GM19395 (cell line): Measurements from ENCODE around the gene OR8D1.

Experiments used
- ATAC-seq: cut with Tn5 transposase; IDR thresholded peaks from one replicate; pipeline ENCODE4 v1.9.1; 2021; ENCODE audit warnings: mild to moderate bottlenecking, moderate library complexity; ENCODE audit not compliant: unreplicated experiment

OR8D1 gene

DNA sequence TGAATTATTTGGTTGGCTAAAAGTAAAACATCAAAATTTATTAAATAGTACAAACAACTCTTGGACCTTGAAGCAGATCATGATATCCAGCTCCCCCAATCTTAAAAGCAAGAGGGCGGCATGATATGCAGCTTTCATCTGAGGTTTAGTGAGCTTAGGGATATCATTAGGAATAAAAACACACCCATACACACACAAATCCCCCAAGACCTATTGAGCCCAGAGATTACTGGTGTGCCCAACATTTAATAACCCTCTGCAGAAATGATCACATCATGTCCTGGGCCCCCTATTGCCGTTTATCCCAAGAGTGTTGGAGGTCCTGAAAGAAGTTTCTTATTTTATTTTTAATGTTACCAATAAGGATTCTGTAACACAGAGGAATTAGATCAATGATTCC lies at the start of gene OR8D1:
Gene OR8D1, minus strand, starts transcription at position 101 of the 400 bp plus-strand sequence. CDS start 3,183 bp downstream, outside the sequence.
- ATAC-seq, result no peak

DNA sequence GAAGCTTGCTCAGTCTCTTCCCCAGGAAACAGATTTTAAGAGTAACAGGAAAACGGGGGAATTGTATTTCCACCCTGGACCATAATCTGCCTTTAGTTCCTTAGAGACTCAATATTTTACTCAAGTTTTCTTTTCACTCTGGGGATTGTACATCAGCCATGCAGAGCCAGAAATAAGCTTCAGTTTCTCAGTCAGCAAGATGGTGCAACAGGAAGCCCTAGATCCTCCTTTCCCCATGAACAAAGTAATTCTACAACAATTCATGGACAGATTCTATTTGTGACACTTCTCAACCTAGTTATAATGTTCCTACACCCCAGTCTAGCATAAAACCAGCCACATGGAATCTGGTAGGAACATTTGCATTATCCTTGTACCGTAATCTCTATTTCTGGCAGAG lies 45.8 kb upstream of the OR8D1 start:
- no peak for ATAC-seq

DNA sequence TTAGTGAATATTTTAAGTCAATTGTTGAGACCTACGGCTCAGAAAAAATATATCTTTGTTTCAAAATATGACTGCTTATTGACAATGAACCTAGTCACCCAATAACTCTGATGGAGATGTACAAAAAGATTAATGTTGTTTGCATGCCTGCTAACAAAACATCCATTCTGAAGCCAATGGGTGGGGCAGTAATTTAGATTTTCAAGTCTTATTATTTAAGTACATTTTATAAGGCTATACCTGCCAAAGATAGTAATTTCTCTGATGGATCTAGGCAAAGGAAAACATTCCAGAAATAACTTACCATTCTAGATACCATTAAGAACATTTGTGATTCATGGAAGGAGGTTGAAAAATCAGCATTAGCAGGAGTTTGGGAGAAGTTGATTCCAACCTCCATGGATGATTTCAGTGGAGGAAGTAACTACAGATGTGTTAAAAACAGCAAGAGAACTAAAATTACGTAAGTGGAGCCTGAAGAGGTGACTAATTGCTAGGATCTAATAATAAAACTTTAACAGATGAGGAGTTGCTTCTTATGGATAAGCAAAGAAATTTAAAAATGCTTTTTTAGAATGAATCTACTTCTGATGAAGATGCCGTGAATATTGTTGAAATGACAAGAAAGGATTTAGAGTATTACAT lies 32.7 kb upstream of the OR8D1 start:
- no peak for ATAC-seq

DNA sequence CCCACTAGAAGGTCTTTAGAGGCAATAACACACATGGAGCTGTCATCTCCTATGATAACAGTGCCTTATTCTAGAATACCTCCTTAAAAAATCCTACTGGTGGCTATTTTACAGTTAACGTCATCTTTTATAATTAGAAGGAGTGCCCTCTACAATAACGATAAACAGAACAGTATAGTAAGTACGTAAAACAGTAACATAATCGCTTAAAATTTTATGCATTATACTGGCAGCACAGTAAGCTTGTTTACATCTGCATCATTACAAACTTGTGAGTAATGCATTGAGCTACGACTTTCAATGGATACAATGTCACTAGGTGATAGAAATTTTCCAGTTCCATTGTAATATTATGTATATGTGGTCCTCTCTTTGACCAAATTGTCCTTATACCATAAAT lies 30.6 kb upstream of the OR8D1 start:
- no peak for ATAC-seq

DNA sequence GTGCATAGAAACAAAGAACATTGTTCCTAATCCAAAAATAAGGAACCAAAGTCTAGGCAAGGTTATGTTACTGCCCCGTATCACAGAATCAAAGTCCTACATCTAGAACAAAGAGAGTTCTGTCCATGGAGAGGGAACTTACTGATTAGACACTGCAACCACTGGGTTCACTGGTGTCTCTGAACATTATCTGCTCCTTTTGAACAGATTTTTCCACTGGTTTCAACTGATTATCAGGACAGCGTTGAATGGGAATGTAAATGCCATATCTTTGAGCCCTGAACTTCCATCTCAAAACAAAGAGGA lies 26.3 kb upstream of the OR8D1 start:
- no peak for ATAC-seq

DNA sequence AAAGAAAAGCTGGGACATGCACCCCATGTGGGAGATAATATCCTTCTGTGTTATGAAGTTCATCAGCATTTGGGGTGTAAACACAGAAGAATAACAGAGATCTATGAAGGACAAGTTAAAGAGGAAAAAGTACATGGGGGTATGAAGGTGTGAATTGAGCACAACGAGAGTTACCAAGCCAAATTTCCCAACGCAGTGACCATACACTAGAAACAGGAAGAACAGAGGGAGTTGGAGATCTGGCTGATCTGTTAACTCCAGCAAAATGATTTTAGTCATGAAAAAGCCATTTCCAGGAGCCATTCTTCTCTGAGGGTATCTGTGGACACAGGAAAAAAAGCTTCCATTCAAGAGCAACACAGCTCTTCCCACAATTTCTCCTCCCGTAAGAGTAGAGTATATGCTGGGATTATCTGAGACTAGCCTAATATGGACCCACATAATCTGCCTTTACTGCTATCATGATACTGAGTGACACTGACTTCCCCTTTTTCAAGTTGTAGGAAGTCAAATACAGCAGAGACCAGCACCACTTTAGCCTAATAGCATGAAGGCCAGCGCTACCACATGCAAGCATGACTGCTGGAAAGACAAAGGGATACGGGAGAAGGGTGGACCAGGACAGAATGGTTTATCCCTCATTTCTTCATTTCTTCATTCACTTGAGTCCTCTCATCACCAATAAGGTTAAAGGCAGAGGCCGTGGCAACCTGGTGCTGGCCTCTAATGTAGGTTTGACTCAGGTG lies 25.8 kb upstream of the OR8D1 start:
- ATAC-seq, result no peak

DNA sequence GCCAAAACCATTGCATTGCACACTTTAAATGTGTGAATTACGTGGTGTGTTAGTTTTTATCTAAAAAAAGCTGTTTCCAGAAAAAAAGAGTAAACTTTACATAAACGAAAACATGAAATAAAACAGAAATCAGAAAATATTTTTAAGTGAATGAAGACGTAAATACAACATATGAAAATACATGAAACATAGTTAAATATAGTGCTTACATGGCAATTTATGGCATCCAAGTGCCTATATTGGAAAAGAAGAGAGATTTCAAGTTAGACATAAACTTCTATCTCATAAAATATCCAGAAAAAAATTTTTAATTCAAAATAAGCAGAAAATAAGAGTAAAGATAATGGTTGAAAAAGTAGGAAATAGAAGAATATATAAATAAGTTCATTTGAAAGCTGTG lies 18.1 kb upstream of the OR8D1 start:
- ATAC-seq, result no peak

DNA sequence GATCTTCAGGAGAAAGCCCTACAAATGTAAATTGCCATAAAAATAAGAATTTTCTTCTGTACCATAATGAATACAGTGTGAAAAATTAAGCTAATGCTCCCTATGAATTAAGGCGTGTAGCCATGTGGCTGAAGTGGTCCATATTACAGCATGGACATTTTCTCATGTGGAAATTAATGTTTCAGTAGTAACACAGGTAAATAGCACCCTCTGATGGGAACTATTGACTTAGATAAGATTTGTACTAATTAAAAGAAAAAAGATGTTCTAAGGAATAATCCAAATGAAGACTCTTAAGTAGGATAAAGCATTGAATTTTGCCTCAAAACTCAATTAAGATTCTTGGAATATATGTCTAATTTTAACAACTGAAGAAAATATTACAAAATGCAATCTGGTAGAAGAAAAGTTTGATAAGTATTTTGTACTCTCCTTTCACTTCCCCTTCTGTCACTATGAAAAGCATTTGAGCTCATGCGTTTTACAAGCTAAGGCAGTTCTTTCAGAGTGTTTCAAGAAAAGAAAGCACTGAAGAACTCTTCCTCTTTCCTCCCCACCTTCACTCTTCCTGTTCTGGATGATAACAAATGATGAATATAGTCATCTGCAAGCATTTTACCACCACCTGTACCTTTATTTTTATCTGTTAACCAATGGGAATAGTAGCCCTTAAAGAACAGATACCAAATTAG lies 16.2 kb upstream of the OR8D1 start:
- peak; percentile 93 for ATAC-seq

DNA sequence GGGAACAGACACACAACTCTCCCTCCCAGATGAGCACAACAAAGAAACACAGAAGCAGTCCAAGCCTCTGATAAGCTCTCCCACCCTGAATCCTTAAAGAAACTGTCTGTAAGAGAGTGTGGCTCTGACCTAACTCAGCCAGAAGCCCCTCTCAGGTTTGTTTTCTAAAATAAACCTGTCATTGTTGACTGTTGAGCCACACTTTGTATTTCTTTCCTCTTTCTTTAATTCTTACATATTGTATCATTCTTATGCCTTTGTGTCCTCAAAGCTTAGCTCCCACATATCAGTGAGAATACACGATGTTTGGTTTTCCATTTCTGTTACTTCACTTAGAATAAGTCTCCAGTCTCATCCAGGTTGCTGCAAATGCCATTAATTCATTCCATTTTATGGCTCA lies 14.0 kb upstream of the OR8D1 start:
- no peak for ATAC-seq

DNA sequence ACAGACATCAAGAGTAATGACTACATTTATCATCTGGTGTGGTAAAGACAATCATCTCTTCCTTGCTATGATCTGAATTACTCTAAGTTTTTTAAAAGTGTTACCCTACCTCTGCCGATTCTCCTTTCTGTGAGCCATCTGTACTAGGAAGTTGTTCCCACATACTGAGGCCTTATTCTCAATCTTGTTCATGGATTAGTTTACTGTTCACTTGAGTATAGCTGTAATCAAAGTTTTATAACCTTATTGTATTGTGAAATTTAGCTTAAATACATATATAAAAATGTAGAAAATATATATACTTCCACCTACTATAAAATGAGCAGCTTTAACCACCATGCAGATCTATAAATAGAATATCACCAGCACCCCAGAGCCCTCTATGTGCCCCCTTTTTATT lies 8.6 kb upstream of the OR8D1 start:
- ATAC-seq, result no peak

DNA sequence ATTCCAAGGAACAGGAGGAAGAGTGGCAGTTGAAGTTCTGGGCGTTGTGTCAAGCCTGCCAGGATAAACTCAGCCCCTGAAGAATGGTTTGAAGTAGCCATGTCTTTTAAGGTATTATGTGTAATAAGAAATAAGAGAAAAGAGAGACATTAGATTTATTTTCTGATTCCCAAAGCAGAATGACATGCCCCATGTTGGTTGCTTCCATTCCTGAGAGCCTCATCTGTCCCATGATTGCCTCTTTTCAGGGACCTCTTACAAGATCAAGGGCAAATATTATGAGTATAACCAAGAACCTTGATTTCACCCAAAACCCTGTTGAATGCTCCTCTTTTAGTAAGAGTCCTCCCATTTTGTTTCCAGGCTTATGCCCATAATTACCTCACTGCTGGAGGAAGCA lies 6.3 kb upstream of the OR8D1 start, which contains the start of gene OR8D2:
Gene OR8D2, minus strand, starts transcription at position 101 of the 400 bp plus-strand sequence. Its CDS starts 0 bp downstream, at position 101.
- ATAC-seq, result no peak

DNA sequence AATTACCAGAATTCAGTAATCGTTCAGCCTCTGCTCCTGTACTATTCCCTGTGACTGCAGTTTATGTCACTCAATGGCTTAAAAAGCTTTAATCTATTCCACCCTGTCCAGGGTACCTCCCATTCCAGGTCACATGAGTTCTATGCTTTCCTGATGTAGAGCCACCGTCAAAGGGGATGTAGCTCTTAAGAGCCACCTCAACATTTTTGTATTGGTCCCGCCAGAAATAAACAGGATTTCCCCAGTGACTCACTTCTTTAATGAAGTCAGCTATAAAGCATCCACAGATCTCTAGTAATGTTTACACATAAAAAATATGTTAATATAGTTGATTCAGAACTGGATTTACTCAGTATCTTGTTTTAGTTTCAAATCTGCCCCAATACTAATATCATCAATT lies 1.3 kb upstream of the OR8D1 start:
- ATAC-seq, result no peak

DNA sequence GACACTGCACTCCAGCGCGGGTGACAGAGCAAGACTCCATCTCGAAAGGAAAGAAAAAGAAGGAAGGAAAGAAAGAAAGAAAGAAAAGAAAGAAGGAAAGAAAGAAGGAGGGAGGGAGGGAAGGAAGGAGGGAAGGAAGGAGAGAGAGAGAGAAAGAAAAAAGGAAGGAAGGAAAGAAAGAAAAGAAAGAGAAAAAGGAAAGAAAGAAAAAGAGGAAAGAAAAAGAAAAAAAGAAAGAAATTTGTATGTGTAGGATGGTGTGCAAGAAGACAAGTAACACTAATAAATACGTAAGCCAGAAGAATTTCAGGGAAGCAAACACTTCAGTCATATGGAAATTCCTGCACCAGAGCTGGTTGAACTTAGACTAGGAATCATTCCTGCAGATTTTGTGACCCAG lies 618 bp downstream of the OR8D1 start:
- no peak for ATAC-seq

DNA sequence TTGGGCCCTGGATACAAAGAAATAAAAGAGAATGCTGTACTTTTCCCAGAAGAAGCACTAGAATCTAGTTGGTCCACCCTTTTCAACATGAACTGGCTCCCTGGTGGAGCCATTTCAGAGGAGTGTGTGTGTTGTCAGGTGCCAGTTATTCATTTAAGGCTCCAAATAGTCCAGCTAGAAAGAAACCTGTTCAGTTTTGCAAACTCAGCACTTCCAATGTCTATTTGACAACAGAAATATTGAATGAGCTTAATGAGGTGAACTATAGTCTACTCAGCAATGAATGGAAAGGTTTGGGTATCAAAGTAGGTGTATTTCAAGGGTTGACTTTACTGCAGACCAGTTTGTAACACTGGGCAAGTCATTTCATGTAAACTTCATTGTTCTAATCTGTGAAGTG lies 2.1 kb downstream of the OR8D1 start:
- no peak for ATAC-seq

DNA sequence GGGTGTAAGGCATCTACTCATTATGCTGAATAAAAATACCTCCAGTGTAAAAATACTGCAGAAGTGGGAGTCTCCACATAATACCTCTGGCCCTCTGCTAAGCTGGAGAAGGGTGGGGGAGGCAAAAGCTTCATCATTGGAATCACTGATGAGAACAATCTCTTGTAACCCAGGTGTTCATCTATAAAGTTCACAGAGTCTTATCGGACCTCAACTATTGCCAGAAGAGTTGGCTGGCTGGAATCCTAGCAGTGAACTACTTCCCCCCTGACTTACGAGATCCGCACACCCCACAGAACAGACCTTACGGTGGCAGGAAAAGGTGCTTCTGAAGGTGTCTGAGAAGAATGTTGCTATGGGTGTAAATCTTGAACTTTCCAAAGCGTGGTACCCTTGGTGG lies 2.5 kb downstream of the OR8D1 start:
- no peak for ATAC-seq

DNA sequence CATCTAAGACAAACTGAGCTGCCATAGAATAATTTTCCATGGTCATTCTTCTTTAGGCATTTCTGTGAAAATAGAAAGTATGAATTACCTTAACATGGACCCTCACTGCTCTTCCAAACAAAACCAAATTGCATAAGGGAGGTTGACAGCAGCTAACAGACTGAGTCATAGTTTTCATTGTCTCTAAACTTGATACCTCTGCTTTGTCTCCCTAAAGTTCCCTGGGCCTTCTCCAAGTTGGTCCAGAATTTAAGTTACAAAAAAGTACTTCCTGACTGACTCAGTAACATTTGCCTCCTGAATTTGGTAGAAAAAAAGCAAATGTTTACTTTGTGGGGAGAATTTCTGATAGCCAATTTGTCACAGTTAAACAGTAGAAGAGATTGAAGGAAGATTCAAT lies 3.0 kb downstream of the OR8D1 start:
- ATAC-seq, result no peak

DNA sequence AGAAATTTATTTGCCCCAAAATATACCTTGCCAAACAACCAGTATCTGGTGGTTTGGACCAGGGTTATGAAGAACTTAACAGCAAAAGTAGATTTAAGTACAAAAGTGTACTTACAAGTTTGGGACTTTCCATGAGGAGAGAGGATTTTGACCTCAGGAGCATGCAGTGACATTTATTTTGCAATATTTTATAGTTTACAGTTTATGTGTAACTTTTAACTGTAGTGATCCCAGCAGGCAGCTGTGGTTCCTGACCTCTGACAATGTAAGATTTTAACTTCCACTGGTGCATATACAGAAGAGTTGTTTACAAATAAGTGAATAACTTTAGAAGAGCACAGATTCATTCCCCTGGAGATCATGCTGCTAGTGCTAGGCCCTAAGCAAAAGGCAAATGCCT lies 6.7 kb downstream of the OR8D1 start:
- ATAC-seq, result no peak

DNA sequence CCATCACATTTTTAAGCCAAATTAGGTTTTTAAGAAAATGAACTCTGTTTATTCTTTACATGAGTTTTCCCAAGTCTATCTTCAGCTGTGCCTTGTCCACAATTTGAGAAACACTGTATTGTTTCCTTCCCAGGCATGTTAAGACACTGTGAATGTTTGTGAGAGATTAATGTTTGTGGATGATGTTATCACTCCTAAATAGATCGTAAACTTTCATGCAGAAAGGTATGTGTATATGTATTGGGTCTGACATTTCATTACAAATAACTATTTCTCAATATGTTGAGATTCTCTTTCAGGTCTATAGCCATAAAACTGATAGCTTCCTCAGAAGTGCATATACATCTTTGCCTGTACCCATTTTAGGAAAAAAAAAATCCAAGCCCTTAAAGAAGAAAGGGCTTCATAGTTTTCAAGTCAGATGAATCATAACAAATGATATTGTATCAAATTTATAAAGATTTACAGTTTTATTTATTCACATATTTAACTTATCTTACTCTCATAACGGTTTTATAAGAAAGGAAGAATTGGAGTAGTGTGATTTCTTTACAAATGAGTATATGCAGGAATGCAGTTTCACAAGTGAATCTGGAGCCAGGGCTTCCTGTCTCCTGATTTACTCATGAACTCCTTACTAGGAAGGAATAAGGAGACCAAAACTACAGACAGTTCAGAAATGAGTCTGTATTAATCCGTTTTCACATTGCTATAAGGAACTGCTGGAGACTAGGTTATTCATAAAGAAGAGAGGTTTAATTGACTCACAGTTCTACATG lies 11.2 kb downstream of the OR8D1 start:
- ATAC-seq, result no peak

DNA sequence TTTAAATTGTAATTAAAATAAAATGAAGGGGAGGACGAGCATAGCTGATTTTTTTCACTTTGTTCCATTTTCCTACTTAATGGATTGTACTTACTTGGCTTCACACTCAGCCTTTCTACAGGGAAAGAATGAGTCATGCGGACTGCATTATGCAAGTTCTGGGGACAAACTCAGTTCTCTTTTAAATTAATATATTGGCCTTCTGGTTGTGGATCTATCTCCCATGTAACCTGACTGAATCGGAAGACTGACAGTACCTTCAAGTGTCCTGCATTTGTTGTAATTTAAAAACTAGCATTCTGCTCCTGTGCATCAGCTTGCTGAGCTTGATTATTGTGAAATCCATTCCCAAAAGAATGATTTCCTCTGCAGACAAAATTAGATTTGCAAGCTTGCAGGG lies 12.2 kb downstream of the OR8D1 start:
- ATAC-seq, result no peak

DNA sequence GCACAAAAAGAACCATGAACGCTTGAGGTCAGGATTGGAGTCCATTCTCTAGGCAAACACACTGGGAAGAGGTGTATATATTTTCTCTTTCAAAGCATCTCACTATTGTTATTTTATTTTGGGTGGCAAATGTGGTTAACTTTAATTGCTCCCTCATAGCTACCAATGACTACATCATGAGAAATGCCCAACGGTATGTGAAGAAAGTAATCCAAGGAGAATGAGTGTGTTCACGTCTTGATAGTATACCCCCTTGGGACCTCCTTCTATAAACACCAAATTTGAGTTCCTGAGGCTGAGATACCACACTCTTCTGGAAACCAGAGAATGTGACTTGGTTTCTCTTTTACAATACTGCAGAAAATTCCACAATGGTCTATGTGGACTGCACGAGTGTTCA lies 15.8 kb downstream of the OR8D1 start:
- ATAC-seq, result no peak

DNA sequence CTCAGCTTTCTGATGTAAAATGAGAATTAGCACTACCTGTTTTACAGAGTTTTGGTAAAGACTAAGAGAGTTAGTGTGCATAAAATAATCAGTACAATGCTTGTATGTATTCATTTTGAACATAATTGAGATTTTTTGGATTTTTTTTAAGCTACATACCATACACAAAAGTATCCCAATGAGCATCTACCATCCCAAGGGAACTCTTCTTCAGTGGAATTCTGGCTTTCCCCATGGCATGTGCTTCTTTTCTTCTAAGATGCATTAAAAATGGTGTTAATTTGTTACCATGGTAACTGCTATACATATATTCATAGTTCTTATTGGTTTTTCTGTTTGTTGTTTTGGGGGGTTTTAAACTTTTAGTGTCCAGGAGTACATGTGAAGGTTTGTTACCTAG lies 17.7 kb downstream of the OR8D1 start:
- ATAC-seq, result no peak
